ENCODE data around the gene CP. TPM values are rescaled to one million over a fixed set of nuclear protein-coding genes. Genes with fewer than 3 reads are reported as not detected.

CP gene
- total RNA-seq, 1 experiment from 2014 or later = 0.52 TPM

GRCh38 chr3:149263856-149264255, 42.2 kb upstream of the CP start:
- Histone ChIP-seq H3K9me3 (ENCODE audit: control insufficient read depth in 1 of 2, insufficient read depth in 1 of 2, low read depth in 1 of 2, low read length in 2 of 2) (no peaks in the 10 kb centered on the region), H4K20me1 (ENCODE audit: insufficient read depth) (no peaks in the 10 kb centered on the region), H3K9ac (ENCODE audit: low read length) (no peak overlapping the region), H3K9me2 (ENCODE audit: insufficient read depth) (no peaks in the 10 kb centered on the region), H2AFZ (ENCODE audit: low read depth, low read length, poor library complexity, severe bottlenecking) (no peak overlapping the region), H3K27me3 (ENCODE audit: insufficient read depth, low read length) (no peaks in the 10 kb centered on the region), H3K79me2 (ENCODE audit: insufficient read depth, low read length) (no peaks in the 10 kb centered on the region), H3K4me3 (replicated peaks in 1 of 2; ENCODE audit: low read depth in 1 of 2, low read length in 2 of 2) (no peak overlapping the region), H3K4me2 (ENCODE audit: low read length) (no peak overlapping the region), H3K36me3 (ENCODE audit: control insufficient read depth in 1 of 2, insufficient read depth in 2 of 2, low read length in 2 of 2) (no peaks in the 10 kb centered on the region), H3K27ac (ENCODE audit: low read depth, low read length) (no peak overlapping the region), H3K4me1 (ENCODE audit: control insufficient read depth in 1 of 2, insufficient read depth in 2 of 2, low read length in 2 of 2) (no peaks in the 10 kb centered on the region)
- ATAC-seq (no peak), DNase-seq (ENCODE audit: low read depth, low spot score) (no peak)
- ChIA-PET CTCF (no interaction called here), RAD21 (ENCODE audit: low non-redundant PET in 1 of 2, low total read pairs in 2 of 2, uncharacterized antibody in 2 of 2, unreplicated experiment in 2 of 2) (no interaction called here), POLR2A (no interaction called here)
- intact Hi-C loops (cut with micrococcal nuclease) = no loop called here
- BruUV-seq (replicated peaks) = no TSS peak
- TF ChIP-seq TCF7L2 (IDR thresholded peaks at IDR 0.05; ENCODE audit: borderline replicate concordance, extremely low read depth, insufficient read depth, insufficient read length) = no peak
- no peak for TF ChIP-seq CBX3 (IDR thresholded peaks at IDR 0.05; ENCODE audit: low read depth)
- no peak for TF ChIP-seq ZFX (IDR thresholded peaks at IDR 0.05)
- no peak for TF ChIP-seq EZH2phosphoT487 (IDR thresholded peaks at IDR 0.05; ENCODE audit: borderline replicate concordance)

- Histone ChIP-seq H2AFZ (ENCODE audit: low read depth, low read length, poor library complexity, severe bottlenecking) (no peak overlapping the region), H3K4me3 (replicated peaks in 1 of 2; ENCODE audit: low read depth in 1 of 2, low read length in 2 of 2) (no peak overlapping the region), H3K9ac (ENCODE audit: low read length) (no peak overlapping the region), H3K79me2 (ENCODE audit: insufficient read depth, low read length) (no peaks in the 10 kb centered on the region), H3K27me3 (ENCODE audit: insufficient read depth, low read length) (no peaks in the 10 kb centered on the region), H3K36me3 (ENCODE audit: control insufficient read depth in 1 of 2, insufficient read depth in 2 of 2, low read length in 2 of 2) (no peaks in the 10 kb centered on the region), H3K9me3 (ENCODE audit: control insufficient read depth in 1 of 2, insufficient read depth in 1 of 2, low read depth in 1 of 2, low read length in 2 of 2) (no peaks in the 10 kb centered on the region), H4K20me1 (ENCODE audit: insufficient read depth) (no peaks in the 10 kb centered on the region), H3K4me1 (ENCODE audit: control insufficient read depth in 1 of 2, insufficient read depth in 2 of 2, low read length in 2 of 2) (no peaks in the 10 kb centered on the region), H3K9me2 (ENCODE audit: insufficient read depth) (no peaks in the 10 kb centered on the region), H3K4me2 (ENCODE audit: low read length) (no peak overlapping the region), H3K27ac (ENCODE audit: low read depth, low read length) (no peak overlapping the region)
- no TSS peak for BruUV-seq (replicated peaks)
- no peak for DNase-seq (ENCODE audit: low read depth, low spot score)
- ChIA-PET POLR2A (no interaction called here), CTCF (no interaction called here), RAD21 (ENCODE audit: low non-redundant PET in 1 of 2, low total read pairs in 2 of 2, uncharacterized antibody in 2 of 2, unreplicated experiment in 2 of 2) (no interaction called here)
- ATAC-seq = no peak
- intact Hi-C loops (cut with micrococcal nuclease) = no loop called here
- TF ChIP-seq EGR1 (IDR thresholded peaks at IDR 0.05; ENCODE audit: low read depth) (no peak), SP1 (IDR thresholded peaks at IDR 0.05; ENCODE audit: low read depth) (no peak), REST (IDR thresholded peaks at IDR 0.05; ENCODE audit: low read depth) (no peak), ZNF274 (IDR thresholded peaks at IDR 0.05; ENCODE audit: low read depth, low read length) (no peak), FOSL1 (IDR thresholded peaks at IDR 0.05; ENCODE audit: low read depth) (no peak), SIN3A (IDR thresholded peaks at IDR 0.05; ENCODE audit: low read depth) (no peak), CTCF (IDR thresholded peaks at IDR 0.05 in 2 of 3, conservative IDR thresholded peaks at IDR 0.05 in 1 of 3; ENCODE audit: borderline replicate concordance in 1 of 3, insufficient read depth in 1 of 3, low read depth in 2 of 3, low read length in 2 of 3) (no peak), ELF1 (IDR thresholded peaks at IDR 0.05; ENCODE audit: borderline replicate concordance, low read depth) (no peak), EZH2phosphoT487 (IDR thresholded peaks at IDR 0.05; ENCODE audit: borderline replicate concordance) (no peak), ZBTB33 (IDR thresholded peaks at IDR 0.05; ENCODE audit: extremely low read depth, insufficient replicate concordance, low read length) (no peak), EZH2 (IDR thresholded peaks at IDR 0.05) (no peak), ZFX (IDR thresholded peaks at IDR 0.05) (no peak)
These were observed 37.1 kb upstream of the CP start for GRCh38 chr3:149258714-149259113.
